Brain microvascular endothelial cell (primary cell): Measurements from ENCODE around the gene ERBB4.
A peak's percentile ranks its signal among the peaks of the same experiment; 100 is the strongest.

ENCODE experiments used
- DNase-seq: peaks from one replicate; pipeline ENCODE4 v3.0.0-alpha.2; 2020
- H3K27ac ChIP-seq: fragments of 250-450 bp; sonication (Bioruptor Pico); 2 replicates; pipeline ENCODE4 v1.5.1; 2020; ENCODE audit warnings: mild to moderate bottlenecking, moderate library complexity
- H3K27me3 ChIP-seq: fragments of 250-450 bp; sonication (Bioruptor Pico); replicated peaks from 2 replicates; pipeline ENCODE4 v1.5.1; 2020; ENCODE audit warnings: mild to moderate bottlenecking
- H3K36me3 ChIP-seq: fragments of 250-450 bp; sonication (Bioruptor Pico); replicated peaks from 2 replicates; pipeline ENCODE4 v1.5.1; 2020; ENCODE audit warnings: mild to moderate bottlenecking
- H3K4me3 ChIP-seq: 2 replicates; pipeline ENCODE4 v1.5.1; 2011; ENCODE audit warnings: low read depth, mild to moderate bottlenecking, control low read depth, low read length, moderate library complexity
- in situ Hi-C: cut with HindIII; loops from 2 replicates; pipeline ENCODE4 v1.10.0; 2017; ENCODE audit warnings: low sequenced_read_pairs, low pct_ligation_motif_present
- TF ChIP-seq, protein P1 (sequence below): IDR thresholded peaks from 2 replicates; pipeline ENCODE4 v1.5.1; 2011; ENCODE audit warnings: low read depth, mild to moderate bottlenecking, moderate library complexity, low read length, control low read depth, inconsistent platforms; ENCODE audit errors: missing control alignments

ERBB4 gene

DNA sequence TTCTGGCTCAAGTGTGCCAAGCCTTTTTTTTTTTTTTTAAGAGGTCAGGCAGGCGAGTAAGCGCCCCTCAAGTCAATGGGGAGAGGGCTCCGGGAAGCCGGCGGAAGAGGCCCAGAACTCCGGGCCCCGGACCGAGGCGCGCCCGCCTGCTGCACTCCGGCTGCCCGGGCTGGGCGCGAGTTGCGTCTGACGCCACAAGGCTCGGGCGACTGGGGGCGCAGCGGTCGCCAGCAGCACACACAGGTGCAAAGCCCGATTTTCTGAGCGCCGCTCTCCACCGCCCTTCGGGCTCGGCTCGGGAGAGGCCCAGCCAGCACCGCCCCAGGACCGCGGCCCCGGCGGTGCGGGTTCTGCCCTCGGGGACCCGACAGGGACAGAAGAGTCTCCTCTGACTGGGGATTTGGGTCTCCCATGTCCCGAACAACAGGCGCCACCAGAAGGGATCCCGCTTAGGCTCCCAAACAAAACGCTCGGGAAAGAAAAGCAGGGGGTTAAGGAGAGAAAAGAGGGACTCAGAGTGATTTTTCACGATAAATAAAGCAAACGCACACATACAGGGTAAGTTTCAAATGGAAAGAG lies 787 bp downstream of the ERBB4 start:
- Histone ChIP-seq H3K4me3 (peak overlapping the region; percentile 65), H3K36me3 (no peaks in the 10 kb centered on the region), H3K27me3 (no peaks in the 10 kb centered on the region), H3K27ac (no peak overlapping the region)
- no peak for DNase-seq
- in situ Hi-C loops: no loop called here
- TF ChIP-seq, protein P1, sequence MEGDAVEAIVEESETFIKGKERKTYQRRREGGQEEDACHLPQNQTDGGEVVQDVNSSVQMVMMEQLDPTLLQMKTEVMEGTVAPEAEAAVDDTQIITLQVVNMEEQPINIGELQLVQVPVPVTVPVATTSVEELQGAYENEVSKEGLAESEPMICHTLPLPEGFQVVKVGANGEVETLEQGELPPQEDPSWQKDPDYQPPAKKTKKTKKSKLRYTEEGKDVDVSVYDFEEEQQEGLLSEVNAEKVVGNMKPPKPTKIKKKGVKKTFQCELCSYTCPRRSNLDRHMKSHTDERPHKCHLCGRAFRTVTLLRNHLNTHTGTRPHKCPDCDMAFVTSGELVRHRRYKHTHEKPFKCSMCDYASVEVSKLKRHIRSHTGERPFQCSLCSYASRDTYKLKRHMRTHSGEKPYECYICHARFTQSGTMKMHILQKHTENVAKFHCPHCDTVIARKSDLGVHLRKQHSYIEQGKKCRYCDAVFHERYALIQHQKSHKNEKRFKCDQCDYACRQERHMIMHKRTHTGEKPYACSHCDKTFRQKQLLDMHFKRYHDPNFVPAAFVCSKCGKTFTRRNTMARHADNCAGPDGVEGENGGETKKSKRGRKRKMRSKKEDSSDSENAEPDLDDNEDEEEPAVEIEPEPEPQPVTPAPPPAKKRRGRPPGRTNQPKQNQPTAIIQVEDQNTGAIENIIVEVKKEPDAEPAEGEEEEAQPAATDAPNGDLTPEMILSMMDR: no peak

DNA sequence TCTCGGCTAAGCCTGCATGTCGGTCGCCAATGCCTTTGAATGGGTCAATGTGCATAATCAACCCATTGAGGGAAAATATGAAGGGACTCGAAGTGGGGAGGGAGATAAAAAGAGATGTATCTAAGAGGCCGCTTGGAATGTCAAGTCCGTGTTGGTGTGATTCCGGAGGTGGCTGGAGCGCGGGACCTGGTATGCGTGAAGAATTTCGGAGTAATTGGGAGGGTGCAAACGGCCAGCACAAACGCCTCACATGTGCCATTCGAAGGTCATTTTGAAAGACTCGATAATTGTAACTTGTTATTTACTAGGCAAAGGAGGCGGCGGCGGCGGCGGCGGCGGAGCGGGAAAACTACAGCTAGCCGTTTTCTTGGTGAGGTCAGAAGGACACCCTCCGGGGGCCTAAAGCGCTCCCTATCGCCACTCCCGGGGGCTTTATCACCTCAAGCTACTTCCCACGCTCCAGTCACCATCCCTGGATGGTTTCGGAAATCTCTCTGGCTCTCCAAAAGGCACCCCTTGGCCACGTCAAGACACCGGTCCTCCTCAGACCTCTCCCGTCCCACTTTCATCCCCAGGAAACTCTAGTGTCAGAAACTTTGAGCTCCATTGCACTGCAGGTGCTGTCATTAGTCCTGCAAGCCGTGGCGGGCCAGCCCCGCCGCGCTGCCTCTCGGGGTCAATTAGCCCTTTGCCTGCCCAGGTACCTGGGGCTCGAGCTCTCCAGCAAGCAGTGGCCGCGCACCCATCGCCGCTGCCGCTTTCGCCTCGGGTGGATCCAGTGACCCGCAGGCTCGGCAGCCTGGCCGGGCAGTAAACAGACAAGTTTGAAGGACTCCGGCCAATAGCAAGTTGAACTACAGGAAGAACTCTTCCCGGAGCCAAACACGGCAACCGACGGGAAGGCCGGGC lies 1.5 kb downstream of the ERBB4 start:
- Histone ChIP-seq H3K27me3 (no peaks in the 10 kb centered on the region), H3K27ac (no peak overlapping the region), H3K4me3 (peak overlapping the region; percentile 65), H3K36me3 (no peaks in the 10 kb centered on the region)
- in situ Hi-C loops: no loop called here
- no peak for DNase-seq
- TF ChIP-seq, protein P1: no peak

DNA sequence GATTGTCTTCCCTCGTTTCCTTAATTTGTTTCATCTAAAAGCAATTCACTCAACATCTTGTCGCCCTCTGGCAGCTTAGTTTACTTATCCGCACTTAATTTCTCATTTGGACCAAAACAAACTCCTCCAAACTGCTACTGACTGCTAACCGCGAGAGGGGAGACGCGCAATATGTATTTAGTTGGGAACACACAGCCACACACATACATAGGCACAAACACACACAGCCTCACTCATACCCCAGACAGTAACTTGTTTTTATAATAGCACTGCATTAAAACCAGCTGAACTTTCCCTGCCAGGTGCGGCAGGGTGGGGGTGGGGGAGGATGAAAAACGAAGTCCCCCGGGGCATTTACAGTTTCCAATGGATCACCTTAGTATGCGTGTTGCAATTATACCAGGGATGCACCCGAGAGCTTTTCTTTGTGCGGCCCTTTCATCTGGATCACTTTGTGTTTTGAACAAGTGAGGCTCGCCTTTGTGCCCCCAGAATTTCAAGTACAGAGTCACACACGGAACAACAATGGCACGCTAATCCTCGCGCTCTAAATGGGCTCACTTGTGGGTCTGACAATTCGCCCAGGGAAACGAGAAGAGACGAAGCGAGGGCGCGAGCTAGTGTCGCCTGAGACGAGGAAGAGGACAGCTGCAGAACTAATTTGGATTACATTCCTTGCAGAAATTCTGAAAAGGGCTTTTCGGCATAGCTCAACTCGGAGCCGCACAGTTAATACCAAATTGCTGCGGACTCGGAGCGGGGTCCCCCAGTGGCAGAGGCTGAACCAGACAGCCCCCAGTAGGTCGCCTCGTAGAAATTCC lies 2.4 kb downstream of the ERBB4 start:
- Histone ChIP-seq H3K27ac (no peak overlapping the region), H3K36me3 (no peaks in the 10 kb centered on the region), H3K4me3 (peak overlapping the region; percentile 65), H3K27me3 (no peaks in the 10 kb centered on the region)
- TF ChIP-seq, protein P1: peak; percentile 10
- in situ Hi-C loops: no loop called here
- DNase-seq: no peak

DNA sequence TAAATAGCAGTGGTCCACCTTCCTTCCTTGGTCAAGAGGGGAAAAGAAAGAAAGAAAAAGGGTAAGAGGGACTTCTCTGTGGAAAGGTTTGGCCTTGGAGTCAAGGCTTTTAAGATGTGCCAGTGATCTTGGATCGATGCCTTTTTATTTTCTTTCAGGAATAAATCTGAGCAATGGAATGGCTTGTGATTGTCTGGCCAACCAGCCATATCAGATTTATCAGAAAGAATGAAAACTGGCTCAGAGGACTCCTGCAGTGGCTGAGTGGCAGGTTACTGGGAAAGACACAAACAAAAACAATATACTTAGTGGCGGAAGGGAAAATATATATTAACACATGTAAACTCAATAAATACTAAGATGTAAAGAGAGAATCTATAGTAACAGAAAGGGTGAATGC lies 4.3 kb downstream of the ERBB4 start:
- TF ChIP-seq, protein P1: no peak
- Histone ChIP-seq H3K27ac (no peak overlapping the region), H3K4me3 (no peak overlapping the region), H3K27me3 (no peaks in the 10 kb centered on the region), H3K36me3 (no peaks in the 10 kb centered on the region)
- no peak for DNase-seq
- in situ Hi-C loops: no loop called here

DNA sequence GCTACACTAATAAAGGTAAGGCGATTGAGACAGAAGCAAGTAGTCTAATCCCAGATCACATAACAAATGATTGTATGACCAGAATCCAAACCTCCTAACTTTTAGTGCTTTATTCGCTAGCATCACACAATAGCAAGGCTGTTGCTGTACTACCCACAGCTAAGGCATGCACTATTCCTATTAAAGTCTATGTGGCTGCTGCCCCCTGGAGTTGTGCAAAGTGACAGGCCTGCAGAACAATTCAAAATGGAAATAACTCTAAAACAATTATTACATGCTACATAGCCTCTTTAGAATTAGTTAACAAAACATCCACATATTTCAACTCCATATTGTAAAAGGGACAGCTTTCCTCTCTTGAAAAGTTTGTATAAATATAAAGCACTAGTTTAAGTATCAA lies 6.0 kb downstream of the ERBB4 start:
- Histone ChIP-seq H3K36me3 (no peaks in the 10 kb centered on the region), H3K27me3 (no peaks in the 10 kb centered on the region), H3K27ac (no peak overlapping the region), H3K4me3 (no peak overlapping the region)
- no peak for DNase-seq
- TF ChIP-seq, protein P1: peak; percentile 13
- in situ Hi-C loops: no loop called here
